SK-N-SH treated with all-trans-retinoic acid at 6 μM for 48 hours (cell line): Measurements from ENCODE around the gene RNASE8.

ENCODE experiments used
- ATAC-seq: fragments of 200-7000 bp; cut with Tn5 transposase; 3 replicates; pipeline ENCODE4 v1.9.1; 2020; ENCODE audit warnings: mild to moderate bottlenecking, moderate library complexity
- ARNTL ChIP-seq: fragments of 450-650 bp; formaldehyde crosslinking; IDR thresholded peaks from 2 replicates; pipeline ENCODE4 v1.5.0; 2020; ENCODE audit warnings: low read depth, mild to moderate bottlenecking, moderate library complexity, borderline replicate concordance
- BACH2 ChIP-seq: fragments of 250-450 bp; sonication (Bioruptor Pico); IDR thresholded peaks from 2 replicates; pipeline ENCODE4 v1.9.0; 2021; ENCODE audit warnings: mild to moderate bottlenecking, borderline replicate concordance
- CREB5 ChIP-seq: fragments of 250-450 bp; sonication (Bioruptor Pico); IDR thresholded peaks from 2 replicates; pipeline ENCODE4 v1.5.1; 2020; ENCODE audit warnings: low read depth, mild to moderate bottlenecking, moderate library complexity
- CSDC2 ChIP-seq: fragments of 250-450 bp; sonication (Bioruptor Pico); IDR thresholded peaks from 2 replicates; pipeline ENCODE4 v1.5.0; 2020; ENCODE audit warnings: mild to moderate bottlenecking, moderate library complexity
- ESRRG ChIP-seq: fragments of 250-450 bp; sonication (Bioruptor Pico); IDR thresholded peaks from 2 replicates; pipeline ENCODE4 v1.6.1; 2021; ENCODE audit warnings: mild to moderate bottlenecking
- GLIS3 ChIP-seq: fragments of 250-450 bp; sonication (Bioruptor Pico); IDR thresholded peaks from 2 replicates; pipeline ENCODE4 v1.5.0; 2020; ENCODE audit warnings: mild to moderate bottlenecking, moderate library complexity
- ISL1 ChIP-seq: fragments of 250-450 bp; sonication (Bioruptor Pico); IDR thresholded peaks from 2 replicates; pipeline ENCODE4 v2.1.2; 2022; ENCODE audit warnings: mild to moderate bottlenecking, moderate library complexity
- OSR1 ChIP-seq: fragments of 250-450 bp; sonication (Bioruptor Pico); IDR thresholded peaks from 2 replicates; pipeline ENCODE4 v1.8.0; 2022; ENCODE audit warnings: moderate library complexity, mild to moderate bottlenecking, inconsistent platforms
- PPARA ChIP-seq: fragments of 250-450 bp; sonication (Bioruptor Pico); IDR thresholded peaks from 2 replicates; pipeline ENCODE4 v1.5.0; 2020; ENCODE audit warnings: mild to moderate bottlenecking, borderline replicate concordance
- RARB ChIP-seq: fragments of 250-450 bp; sonication (Bioruptor Pico); IDR thresholded peaks from 2 replicates; pipeline ENCODE4 v1.8.0; 2021; ENCODE audit warnings: mild to moderate bottlenecking, moderate library complexity
- SNAI2 ChIP-seq: fragments of 250-450 bp; sonication (Bioruptor Pico); IDR thresholded peaks from 2 replicates; pipeline ENCODE4 v1.5.0; 2020; ENCODE audit warnings: mild to moderate bottlenecking, moderate library complexity
- TCF4 ChIP-seq: fragments of 250-450 bp; sonication (Bioruptor Pico); IDR thresholded peaks from 2 replicates; pipeline ENCODE4 v1.8.0; 2021; ENCODE audit warnings: mild to moderate bottlenecking, moderate library complexity, borderline replicate concordance
- TOX ChIP-seq: fragments of 250-450 bp; sonication (Bioruptor Pico); IDR thresholded peaks from 2 replicates; pipeline ENCODE4 v1.8.0; 2021; ENCODE audit warnings: mild to moderate bottlenecking, moderate library complexity, borderline replicate concordance
- ZFP3 ChIP-seq: fragments of 250-450 bp; sonication (Bioruptor Pico); IDR thresholded peaks from 2 replicates; pipeline ENCODE4 v1.5.0; 2020; ENCODE audit warnings: mild to moderate bottlenecking, moderate library complexity
- ZFP30 ChIP-seq: fragments of 450-650 bp; formaldehyde crosslinking; IDR thresholded peaks from 2 replicates; pipeline ENCODE4 v1.5.0; 2022; ENCODE audit warnings: mild to moderate bottlenecking, moderate library complexity
- ZNF565 ChIP-seq: fragments of 450-650 bp; formaldehyde crosslinking; conservative IDR thresholded peaks from 2 replicates; pipeline ENCODE4 v1.5.0; 2020; ENCODE audit warnings: low read depth, mild to moderate bottlenecking, moderate library complexity
- ZNF70 ChIP-seq: fragments of 450-650 bp; formaldehyde crosslinking; IDR thresholded peaks from 2 replicates; pipeline ENCODE4 v1.5.0; 2020; ENCODE audit warnings: mild to moderate bottlenecking, moderate library complexity
- ZNF8 ChIP-seq: fragments of 450-650 bp; formaldehyde crosslinking; IDR thresholded peaks from 2 replicates; pipeline ENCODE4 v1.5.0; 2020; ENCODE audit warnings: mild to moderate bottlenecking, moderate library complexity
- TF ChIP-seq, protein P1 (sequence below): fragments of 250-450 bp; sonication (Bioruptor Pico); IDR thresholded peaks from 2 replicates; pipeline ENCODE4 v1.8.0; 2021; ENCODE audit warnings: low read depth, mild to moderate bottlenecking, moderate library complexity, borderline replicate concordance
- TF ChIP-seq, protein P2 (sequence below): fragments of 250-450 bp; sonication (Bioruptor Pico); IDR thresholded peaks from 2 replicates; pipeline ENCODE4 v1.8.0; 2020; ENCODE audit warnings: mild to moderate bottlenecking, moderate library complexity, borderline replicate concordance
- TF ChIP-seq, protein P3 (sequence below): fragments of 250-450 bp; sonication (Bioruptor Pico); IDR thresholded peaks from 2 replicates; pipeline ENCODE4 v1.5.0; 2020; ENCODE audit warnings: mild to moderate bottlenecking, moderate library complexity

RNASE8 gene

GRCh38 chr14:21054123-21054767 lies 3.4 kb upstream of the RNASE8 start:
- no peak for ATAC-seq
- TF ChIP-seq ESRRG (no peak), BACH2 (CRISPR knock-in tag) (no peak), ZNF8 (CRISPR knock-in tag) (no peak)
- TF ChIP-seq, protein P1, sequence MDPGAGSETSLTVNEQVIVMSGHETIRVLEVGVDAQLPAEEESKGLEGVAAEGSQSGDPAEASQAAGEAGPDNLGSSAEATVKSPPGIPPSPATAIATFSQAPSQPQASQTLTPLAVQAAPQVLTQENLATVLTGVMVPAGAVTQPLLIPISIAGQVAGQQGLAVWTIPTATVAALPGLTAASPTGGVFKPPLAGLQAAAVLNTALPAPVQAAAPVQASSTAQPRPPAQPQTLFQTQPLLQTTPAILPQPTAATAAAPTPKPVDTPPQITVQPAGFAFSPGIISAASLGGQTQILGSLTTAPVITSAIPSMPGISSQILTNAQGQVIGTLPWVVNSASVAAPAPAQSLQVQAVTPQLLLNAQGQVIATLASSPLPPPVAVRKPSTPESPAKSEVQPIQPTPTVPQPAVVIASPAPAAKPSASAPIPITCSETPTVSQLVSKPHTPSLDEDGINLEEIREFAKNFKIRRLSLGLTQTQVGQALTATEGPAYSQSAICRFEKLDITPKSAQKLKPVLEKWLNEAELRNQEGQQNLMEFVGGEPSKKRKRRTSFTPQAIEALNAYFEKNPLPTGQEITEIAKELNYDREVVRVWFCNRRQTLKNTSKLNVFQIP (CRISPR knock-in tag), result no peak
- TF ChIP-seq, all 23 proteins: peak for 0

GRCh38 chr14:21054768-21055145 lies 2.9 kb upstream of the RNASE8 start:
- TF ChIP-seq, protein P2, sequence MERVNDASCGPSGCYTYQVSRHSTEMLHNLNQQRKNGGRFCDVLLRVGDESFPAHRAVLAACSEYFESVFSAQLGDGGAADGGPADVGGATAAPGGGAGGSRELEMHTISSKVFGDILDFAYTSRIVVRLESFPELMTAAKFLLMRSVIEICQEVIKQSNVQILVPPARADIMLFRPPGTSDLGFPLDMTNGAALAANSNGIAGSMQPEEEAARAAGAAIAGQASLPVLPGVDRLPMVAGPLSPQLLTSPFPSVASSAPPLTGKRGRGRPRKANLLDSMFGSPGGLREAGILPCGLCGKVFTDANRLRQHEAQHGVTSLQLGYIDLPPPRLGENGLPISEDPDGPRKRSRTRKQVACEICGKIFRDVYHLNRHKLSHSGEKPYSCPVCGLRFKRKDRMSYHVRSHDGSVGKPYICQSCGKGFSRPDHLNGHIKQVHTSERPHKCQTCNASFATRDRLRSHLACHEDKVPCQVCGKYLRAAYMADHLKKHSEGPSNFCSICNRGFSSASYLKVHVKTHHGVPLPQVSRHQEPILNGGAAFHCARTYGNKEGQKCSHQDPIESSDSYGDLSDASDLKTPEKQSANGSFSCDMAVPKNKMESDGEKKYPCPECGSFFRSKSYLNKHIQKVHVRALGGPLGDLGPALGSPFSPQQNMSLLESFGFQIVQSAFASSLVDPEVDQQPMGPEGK (CRISPR knock-in tag), result no peak
- TF ChIP-seq ARNTL (CRISPR knock-in tag) (no peak), ESRRG (no peak), ZFP3 (CRISPR knock-in tag) (no peak), ZFP30 (CRISPR knock-in tag) (no peak), ZNF8 (CRISPR knock-in tag) (no peak), OSR1 (no peak), ZNF70 (CRISPR knock-in tag) (no peak), TCF4 (CRISPR knock-in tag) (no peak), ZNF565 (CRISPR knock-in tag) (no peak), TOX (CRISPR knock-in tag) (no peak), CREB5 (CRISPR knock-in tag) (no peak), SNAI2 (no peak)
- TF ChIP-seq, protein P1 (CRISPR knock-in tag), result no peak
- TF ChIP-seq, protein P3, sequence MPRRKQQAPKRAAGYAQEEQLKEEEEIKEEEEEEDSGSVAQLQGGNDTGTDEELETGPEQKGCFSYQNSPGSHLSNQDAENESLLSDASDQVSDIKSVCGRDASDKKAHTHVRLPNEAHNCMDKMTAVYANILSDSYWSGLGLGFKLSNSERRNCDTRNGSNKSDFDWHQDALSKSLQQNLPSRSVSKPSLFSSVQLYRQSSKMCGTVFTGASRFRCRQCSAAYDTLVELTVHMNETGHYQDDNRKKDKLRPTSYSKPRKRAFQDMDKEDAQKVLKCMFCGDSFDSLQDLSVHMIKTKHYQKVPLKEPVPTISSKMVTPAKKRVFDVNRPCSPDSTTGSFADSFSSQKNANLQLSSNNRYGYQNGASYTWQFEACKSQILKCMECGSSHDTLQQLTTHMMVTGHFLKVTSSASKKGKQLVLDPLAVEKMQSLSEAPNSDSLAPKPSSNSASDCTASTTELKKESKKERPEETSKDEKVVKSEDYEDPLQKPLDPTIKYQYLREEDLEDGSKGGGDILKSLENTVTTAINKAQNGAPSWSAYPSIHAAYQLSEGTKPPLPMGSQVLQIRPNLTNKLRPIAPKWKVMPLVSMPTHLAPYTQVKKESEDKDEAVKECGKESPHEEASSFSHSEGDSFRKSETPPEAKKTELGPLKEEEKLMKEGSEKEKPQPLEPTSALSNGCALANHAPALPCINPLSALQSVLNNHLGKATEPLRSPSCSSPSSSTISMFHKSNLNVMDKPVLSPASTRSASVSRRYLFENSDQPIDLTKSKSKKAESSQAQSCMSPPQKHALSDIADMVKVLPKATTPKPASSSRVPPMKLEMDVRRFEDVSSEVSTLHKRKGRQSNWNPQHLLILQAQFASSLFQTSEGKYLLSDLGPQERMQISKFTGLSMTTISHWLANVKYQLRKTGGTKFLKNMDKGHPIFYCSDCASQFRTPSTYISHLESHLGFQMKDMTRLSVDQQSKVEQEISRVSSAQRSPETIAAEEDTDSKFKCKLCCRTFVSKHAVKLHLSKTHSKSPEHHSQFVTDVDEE, result no peak
- ATAC-seq, result no peak

DNA sequence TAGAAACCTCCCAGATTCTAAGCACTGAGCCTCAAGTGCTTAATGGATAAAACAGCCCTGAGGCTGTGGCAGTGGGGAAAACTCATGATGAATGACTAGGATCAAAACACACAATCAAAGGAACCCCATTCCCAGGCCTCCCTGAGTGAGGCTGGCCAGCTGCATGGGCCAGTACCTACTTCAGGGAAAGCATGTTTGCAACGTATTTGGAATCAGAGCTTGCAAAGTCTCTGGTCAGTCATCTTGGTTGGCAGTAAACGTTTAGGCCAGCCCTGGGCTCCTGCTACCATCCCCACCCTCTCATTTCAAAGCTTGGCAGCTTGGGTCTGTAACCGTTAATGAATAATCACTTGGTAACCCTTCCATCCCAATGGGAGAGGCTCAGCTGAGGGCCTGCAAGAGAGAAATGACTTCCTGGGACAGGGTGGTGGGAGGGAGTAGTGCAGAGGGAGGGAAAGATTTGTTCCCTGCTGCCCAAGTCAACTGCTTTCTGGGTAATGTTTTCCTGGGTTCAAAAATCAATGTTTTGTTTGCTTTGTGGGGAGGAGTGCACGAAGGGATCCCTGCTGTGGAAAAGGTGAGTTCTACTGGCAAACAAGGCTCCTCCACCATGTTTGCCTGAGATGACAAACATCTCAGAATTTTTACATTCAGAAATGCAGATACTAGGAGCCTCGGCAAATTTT lies 2.0 kb upstream of the RNASE8 start:
- TF ChIP-seq RARB (CRISPR knock-in tag), result no peak
- no peak for TF ChIP-seq ZNF70 (CRISPR knock-in tag)
- TF ChIP-seq PPARA (CRISPR knock-in tag), result no peak
- no peak for TF ChIP-seq TCF4 (CRISPR knock-in tag)
- no peak for TF ChIP-seq GLIS3 (CRISPR knock-in tag)
- TF ChIP-seq, protein P3, result no peak
- TF ChIP-seq ZNF8 (CRISPR knock-in tag), result no peak
- no peak for TF ChIP-seq OSR1
- no peak for TF ChIP-seq ISL1 (CRISPR knock-in tag)
- TF ChIP-seq ESRRG, result no peak
- no peak for TF ChIP-seq CSDC2 (CRISPR knock-in tag)
- no peak for TF ChIP-seq BACH2 (CRISPR knock-in tag)
- ATAC-seq, result no peak
